HUES64 (cell line): ENCODE measurements around the gene GATAD2B.
A peak's percentile ranks its signal among the peaks of the same experiment; 100 is the strongest.

Source experiments
- H3K27ac ChIP-seq: 2 replicates; pipeline ENCODE4 v1.7.0; 2013; ENCODE audit warnings: low read depth, low read length, inconsistent platforms
- H3K27me3 ChIP-seq: 2 replicates; pipeline ENCODE4 v1.6.1; 2013; ENCODE audit warnings: mild to moderate bottlenecking, low read length; ENCODE audit not compliant: insufficient read depth
- H3K36me3 ChIP-seq: 2 replicates; pipeline ENCODE4 v1.6.1; 2013; ENCODE audit warnings: mild to moderate bottlenecking, low read length; ENCODE audit not compliant: insufficient read depth
- H3K4me1 ChIP-seq: 2 replicates; pipeline ENCODE4 v1.6.1; 2013; ENCODE audit warnings: mild to moderate bottlenecking, low read length, moderate library complexity; ENCODE audit not compliant: insufficient read depth
- H3K4me3 ChIP-seq: 2 replicates; pipeline ENCODE4 v1.5.1; 2013; ENCODE audit warnings: mild to moderate bottlenecking, low read length, moderate library complexity
- H3K9ac ChIP-seq: 2 replicates; pipeline ENCODE4 v1.6.1; 2013; ENCODE audit warnings: mild to moderate bottlenecking, low read depth, low read length
- H3K9me3 ChIP-seq: 2 replicates; pipeline ENCODE4 v1.6.1; 2013; ENCODE audit warnings: low read depth, low read length; ENCODE audit not compliant: insufficient read depth
- WGBS: fragments of 150-250, 120-280 bp; methylation state at CpG from one replicate; pipeline ENCODE4 v1.1.7; 2013; ENCODE audit warnings: missing lambda C conversion rate; 5-methylcytosine and 5-hydroxymethylcytosine counted together

Gene GATAD2B

GRCh38 chr1:153779781-153780541 is 142.8 kb downstream of the GATAD2B start:
- 92% methylated on average over 17 of the region's 17 CpGs for WGBS
- no peak overlapping the region for H3K9ac ChIP-seq
- peaks cover 14% of the 10 kb centered on the region for H3K4me1 ChIP-seq

GRCh38 chr1:153778824-153779519 is 143.8 kb downstream of the GATAD2B start:
- Histone ChIP-seq H3K4me1 (peaks cover 18% of the 10 kb centered on the region), H3K27me3 (no peaks in the 10 kb centered on the region), H3K27ac (no peak overlapping the region), H3K36me3 (no peaks in the 10 kb centered on the region; the same call in 1 of the 2 replicates), H3K4me3 (no peak overlapping the region), H3K9me3 (no peaks in the 10 kb centered on the region), H3K9ac (no peak overlapping the region)
- WGBS: 93% methylated on average over 18 of the region's 18 CpGs

More at GRCh38 chr1:153779781-153780541, 142.8 kb downstream of the GATAD2B start:
- Histone ChIP-seq H3K27ac (no peak overlapping the region), H3K9me3 (no peaks in the 10 kb centered on the region), H3K4me3 (no peak overlapping the region), H3K36me3 (no peaks in the 10 kb centered on the region; the same call in 1 of the 2 replicates), H3K27me3 (no peaks in the 10 kb centered on the region)

- WGBS: 92% methylated on average over 22 of the region's 22 CpGs
- Histone ChIP-seq H3K27ac (no peak overlapping the region), H3K4me3 (no peak overlapping the region), H3K36me3 (peaks cover 7% of the 10 kb centered on the region), H3K4me1 (peaks cover 15% of the 10 kb centered on the region; the same call in 1 of the 2 replicates), H3K27me3 (no peaks in the 10 kb centered on the region), H3K9ac (no peak overlapping the region), H3K9me3 (no peaks in the 10 kb centered on the region)
Observed at GRCh38 chr1:153778051-153778823, 144.5 kb downstream of the GATAD2B start.

GRCh38 chr1:153777648-153778047 is 145.1 kb downstream of the GATAD2B start:
- Histone ChIP-seq H3K9me3 (no peaks in the 10 kb centered on the region), H3K9ac (no peak overlapping the region), H3K4me1 (peaks cover 15% of the 10 kb centered on the region; the same call in 1 of the 2 replicates), H3K36me3 (peaks cover 13% of the 10 kb centered on the region), H3K4me3 (no peak overlapping the region), H3K27ac (no peak overlapping the region), H3K27me3 (no peaks in the 10 kb centered on the region)
- 95% methylated on average over 7 of the region's 7 CpGs for WGBS

GRCh38 chr1:153776845-153777370 is 145.9 kb downstream of the GATAD2B start:
- peak overlapping the region; percentile 99; the same call in 1 of the 2 replicates for H3K4me3 ChIP-seq
- no peaks in the 10 kb centered on the region for H3K27me3 ChIP-seq
- H3K4me1 ChIP-seq: peaks cover 15% of the 10 kb centered on the region; the same call in 1 of the 2 replicates
- H3K27ac ChIP-seq: no peak overlapping the region
- WGBS: 93% methylated on average over 10 of the region's 10 CpGs
- peaks cover 20% of the 10 kb centered on the region for H3K36me3 ChIP-seq
- no peaks in the 10 kb centered on the region for H3K9me3 ChIP-seq
- no peak overlapping the region for H3K9ac ChIP-seq

- peaks cover 25% of the 10 kb centered on the region for H3K36me3 ChIP-seq
- no peaks in the 10 kb centered on the region for H3K27me3 ChIP-seq
- no peaks in the 10 kb centered on the region for H3K9me3 ChIP-seq
- H3K9ac ChIP-seq: peak overlapping the region; percentile 23; the same call in 1 of the 2 replicates
- H3K4me1 ChIP-seq: peaks cover 15% of the 10 kb centered on the region; the same call in 1 of the 2 replicates
- H3K4me3 ChIP-seq: peak overlapping the region; percentile 99
- H3K27ac ChIP-seq: peak overlapping the region; percentile 83; the same call in 1 of the 2 replicates
- 70% methylated on average over 9 of the region's 10 CpGs for WGBS
Observed at GRCh38 chr1:153776352-153776751, 146.4 kb downstream of the GATAD2B start.

GRCh38 chr1:153775458-153776327 is 147.1 kb downstream of the GATAD2B start:
- H3K4me1 ChIP-seq: peaks cover 15% of the 10 kb centered on the region; the same call in 1 of the 2 replicates
- WGBS: under 1% methylated on average over 83 of the region's 83 CpGs
- no peaks in the 10 kb centered on the region for H3K9me3 ChIP-seq
- H3K36me3 ChIP-seq: peaks cover 29% of the 10 kb centered on the region
- peak overlapping the region; percentile 99 for H3K4me3 ChIP-seq
- H3K27ac ChIP-seq: peak overlapping the region; percentile 83
- H3K9ac ChIP-seq: peak overlapping the region; percentile 95
- no peaks in the 10 kb centered on the region for H3K27me3 ChIP-seq

- no peaks in the 10 kb centered on the region for H3K9me3 ChIP-seq
- peaks cover 15% of the 10 kb centered on the region; the same call in 1 of the 2 replicates for H3K4me1 ChIP-seq
- H3K4me3 ChIP-seq: peak within 1 kb of the TSS; percentile 99
- H3K27ac ChIP-seq: peak within 1 kb of the TSS; percentile 83
- 7% methylated on average over 35 of the region's 35 CpGs for WGBS
- H3K27me3 ChIP-seq: no peaks in the 10 kb centered on the region
- H3K36me3 ChIP-seq: peaks cover 37% of the 10 kb centered on the region
- H3K9ac ChIP-seq: peak within 1 kb of the TSS; percentile 95
Observed at GRCh38 chr1:153774780-153775457, 147.9 kb downstream of the GATAD2B start, which contains the start of gene SLC27A3. SLC27A3 (plus strand) TSS chr1:153775407; CDS start chr1:153775498, 91 bp downstream.

GRCh38 chr1:153774026-153774595 is 148.7 kb downstream of the GATAD2B start:
- H3K27ac ChIP-seq: no peak overlapping the region
- no peaks in the 10 kb centered on the region for H3K9me3 ChIP-seq
- 90% methylated on average over 8 of the region's 8 CpGs for WGBS
- H3K36me3 ChIP-seq: peaks cover 44% of the 10 kb centered on the region
- H3K27me3 ChIP-seq: no peaks in the 10 kb centered on the region
- H3K4me3 ChIP-seq: no peak overlapping the region
- peaks cover 15% of the 10 kb centered on the region; the same call in 1 of the 2 replicates for H3K4me1 ChIP-seq
- H3K9ac ChIP-seq: no peak overlapping the region
